Mesenchymal stem cell (in vitro differentiated cells and primary cell): ENCODE data around the gene GP9.

ENCODE experiments used
- DNase-seq: peaks from one replicate; pipeline ENCODE4 v3.0.0-alpha.2; 2013
- H2AFZ ChIP-seq: one replicate; pipeline ENCODE4 v1.6.1; 2013; ENCODE audit warnings: low read depth, mild to moderate bottlenecking, control low read depth, inconsistent platforms, low read length, moderate library complexity
- H2AK5ac ChIP-seq: 2 replicates; pipeline ENCODE4 v1.6.1; 2013; ENCODE audit warnings: low read length, moderate library complexity, mild to moderate bottlenecking, inconsistent platforms; ENCODE audit not compliant: severe bottlenecking
- H2BK120ac ChIP-seq: one replicate; pipeline ENCODE4 v1.6.1; 2013; ENCODE audit warnings: low read depth, mild to moderate bottlenecking, inconsistent platforms, low read length, moderate library complexity
- H2BK12ac ChIP-seq, 2 experiments: one replicate each; pipeline ENCODE4 v1.6.1; 2013; ENCODE audit warnings: inconsistent platforms in 2 of 2, low read length in 2 of 2, mild to moderate bottlenecking in 2 of 2, moderate library complexity in 2 of 2, control low read depth in 1 of 2
- H2BK15ac ChIP-seq: one replicate; pipeline ENCODE4 v1.6.1; 2013; ENCODE audit warnings: mild to moderate bottlenecking, low read depth, inconsistent platforms; ENCODE audit not compliant: poor library complexity, severe bottlenecking
- H2BK5ac ChIP-seq: 2 replicates; pipeline ENCODE4 v1.6.1; 2013; ENCODE audit warnings: low read depth, mild to moderate bottlenecking, low read length, control low read depth, inconsistent platforms; ENCODE audit not compliant: poor library complexity, severe bottlenecking
- H3K14ac ChIP-seq, 2 experiments: one replicate each; pipeline ENCODE4 v1.6.1; 2013; ENCODE audit warnings: inconsistent platforms in 2 of 2, low read length in 2 of 2, control low read depth in 1 of 2, mild to moderate bottlenecking in 1 of 2, moderate library complexity in 1 of 2
- H3K18ac ChIP-seq, 2 experiments: one replicate each; pipeline ENCODE4 v1.6.1; 2013; ENCODE audit warnings: inconsistent platforms in 2 of 2, low read length in 2 of 2, control low read depth in 1 of 2, low read depth in 1 of 2, mild to moderate bottlenecking in 1 of 2
- H3K23ac ChIP-seq, 2 experiments: one replicate each; pipeline ENCODE4 v1.6.1; 2013; ENCODE audit warnings: inconsistent platforms in 2 of 2, low read length in 2 of 2, mild to moderate bottlenecking in 2 of 2, moderate library complexity in 2 of 2, control low read depth in 1 of 2
- H3K27ac ChIP-seq: 2 replicates; pipeline ENCODE4 v1.5.1; 2013; ENCODE audit warnings: mild to moderate bottlenecking, moderate library complexity, low read length, control low read depth, inconsistent platforms; ENCODE audit not compliant: poor library complexity, severe bottlenecking
- H3K27me3 ChIP-seq, 2 experiments: 2 replicates each; pipeline versions ENCODE4 v1.6.1 to v1.7.0; 2013; ENCODE audit warnings: low read length in 2 of 2, mild to moderate bottlenecking in 2 of 2, moderate library complexity in 2 of 2, control low read depth in 1 of 2, inconsistent platforms in 1 of 2; ENCODE audit not compliant: control insufficient read depth in 1 of 2, insufficient read depth in 1 of 2
- H3K36me3 ChIP-seq, 2 experiments: 2 replicates each; pipeline versions ENCODE4 v1.6.1 to v1.7.0; 2013; ENCODE audit warnings: low read length in 2 of 2, control low read depth in 1 of 2, inconsistent platforms in 1 of 2, low read depth in 1 of 2, mild to moderate bottlenecking in 1 of 2; ENCODE audit not compliant: insufficient read depth in 2 of 2, control insufficient read depth in 1 of 2
- H3K4ac ChIP-seq, 2 experiments: one replicate each; pipeline ENCODE4 v1.6.1; 2013; ENCODE audit warnings: inconsistent platforms in 2 of 2, low read length in 2 of 2, mild to moderate bottlenecking in 2 of 2, moderate library complexity in 2 of 2, control low read depth in 1 of 2, low read depth in 1 of 2
- H3K4me1 ChIP-seq: 2 replicates; pipeline ENCODE4 v1.6.1; 2013; ENCODE audit warnings: low read depth, low read length, control low read depth; ENCODE audit not compliant: control insufficient read depth, insufficient read depth
- H3K4me2 ChIP-seq: 2 replicates; pipeline ENCODE4 v1.6.1; 2013; ENCODE audit warnings: low read length, mild to moderate bottlenecking, inconsistent platforms; ENCODE audit not compliant: poor library complexity, severe bottlenecking
- H3K4me3 ChIP-seq, 2 experiments: 2 replicates each; pipeline versions ENCODE4 v1.5.1 to v1.7.0; 2013; ENCODE audit warnings: low read length in 2 of 2, mild to moderate bottlenecking in 2 of 2, control low read depth in 1 of 2, low read depth in 1 of 2; ENCODE audit not compliant: insufficient read depth in 1 of 2
- H3K79me1 ChIP-seq: replicated peaks from 2 replicates; pipeline ENCODE4 v1.6.1; 2013; ENCODE audit warnings: mild to moderate bottlenecking, control low read depth, low read length, inconsistent platforms; ENCODE audit not compliant: poor library complexity, severe bottlenecking
- H3K9ac ChIP-seq: 2 replicates; pipeline ENCODE4 v1.7.0; 2013; ENCODE audit warnings: mild to moderate bottlenecking, low read length, moderate library complexity
- H3K9me3 ChIP-seq: 2 replicates; pipeline ENCODE4 v1.7.0; 2013; ENCODE audit warnings: mild to moderate bottlenecking, low read length; ENCODE audit not compliant: control insufficient read depth
- H4K8ac ChIP-seq: one replicate; pipeline ENCODE4 v1.6.1; 2013; ENCODE audit warnings: inconsistent platforms, mild to moderate bottlenecking, low read length, moderate library complexity
- H4K91ac ChIP-seq: one replicate; pipeline ENCODE4 v1.6.1; 2013; ENCODE audit warnings: mild to moderate bottlenecking, low read length, inconsistent platforms
- WGBS: methylation state at CpG from one replicate; pipeline ENCODE4 v1.1.7; 2013; ENCODE audit warnings: mixed read lengths; 5-methylcytosine and 5-hydroxymethylcytosine counted together

The GP9 gene

DNA sequence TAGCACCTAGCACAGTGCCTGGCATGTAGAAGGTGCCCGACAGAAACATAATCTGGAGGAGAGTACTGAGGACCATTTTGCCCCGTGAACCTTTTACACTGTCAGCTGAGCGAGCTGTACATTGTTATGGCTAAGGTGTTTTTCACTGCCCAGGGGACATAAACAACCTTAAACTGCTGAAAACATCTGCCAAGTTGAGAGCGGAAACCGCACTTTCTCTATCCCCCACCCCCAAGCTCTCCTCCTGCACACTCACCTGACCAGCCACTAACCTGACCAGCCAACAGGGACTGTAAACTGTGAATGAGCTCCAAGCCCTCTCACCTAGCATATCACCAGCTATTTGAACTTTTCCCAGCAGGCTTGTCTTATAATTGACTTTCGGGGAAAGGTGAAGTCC is 43.5 kb downstream of the GP9 start:
- no peak overlapping the region for H2BK5ac ChIP-seq
- H2AFZ ChIP-seq, result no peak overlapping the region
- peaks cover 23 to 33% of the 10 kb centered on the region in 2 experiments for H3K36me3 ChIP-seq
- H3K14ac ChIP-seq, result no peak overlapping the region
- H4K8ac ChIP-seq, result no peak overlapping the region
- no peak overlapping the region for H3K4me3 ChIP-seq
- no peak overlapping the region for H2BK120ac ChIP-seq
- H3K18ac ChIP-seq, result no peak overlapping the region
- no peak overlapping the region for H3K23ac ChIP-seq
- DNase-seq, result no peak
- no peak overlapping the region for H4K91ac ChIP-seq
- no peak overlapping the region for H2BK15ac ChIP-seq
- peaks cover 10% of the 10 kb centered on the region for H3K4me1 ChIP-seq
- H3K9ac ChIP-seq, result no peak overlapping the region
- H3K4me2 ChIP-seq, result no peak overlapping the region
- no peak overlapping the region for H3K27ac ChIP-seq
- no peak overlapping the region for H3K4ac ChIP-seq
- H3K9me3 ChIP-seq, result no peaks in the 10 kb centered on the region
- no peak overlapping the region for H2BK12ac ChIP-seq
- no peak overlapping the region for H2AK5ac ChIP-seq
- H3K27me3 ChIP-seq, result no peaks in the 10 kb centered on the region
- H3K79me1 ChIP-seq, result peaks cover 55% of the 10 kb centered on the region
- WGBS, result 95% methylated on average over 5 of the region's 6 CpGs

DNA sequence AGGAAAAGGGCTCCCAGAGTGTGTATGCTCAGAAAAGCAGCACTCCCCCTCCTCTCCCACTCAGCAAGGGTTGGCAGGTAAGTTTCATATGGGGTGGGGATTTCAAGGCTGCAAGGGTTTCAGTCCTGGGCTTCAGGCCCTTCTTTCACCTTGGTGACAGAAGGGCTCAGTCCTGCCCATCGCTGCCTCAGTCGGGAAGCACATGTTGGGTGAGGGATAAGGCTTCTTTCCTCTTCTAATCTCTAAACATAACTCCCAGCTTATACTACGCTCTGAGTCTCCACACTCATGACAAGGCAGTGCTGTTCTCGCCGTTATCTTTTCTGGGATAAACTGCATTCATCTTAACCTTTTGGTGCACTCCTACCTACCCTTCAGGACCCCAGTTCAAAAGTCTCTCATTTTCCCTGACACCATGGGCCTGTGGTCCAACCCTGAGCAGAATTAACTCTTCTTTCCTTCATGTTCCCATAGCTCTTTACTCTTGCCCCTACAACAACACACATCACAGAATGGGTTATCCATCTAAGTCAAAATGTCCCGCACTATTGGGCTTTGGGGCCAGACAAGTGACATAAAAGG is 44.0 kb downstream of the GP9 start:
- Histone ChIP-seq H4K8ac (no peak overlapping the region), H3K23ac (no peak overlapping the region), H4K91ac (no peak overlapping the region), H2AFZ (no peak overlapping the region), H2BK120ac (no peak overlapping the region), H2BK15ac (no peak overlapping the region), H2BK12ac (no peak overlapping the region), H3K4me1 (peaks cover 10% of the 10 kb centered on the region), H3K18ac (no peak overlapping the region), H3K14ac (no peak overlapping the region), H3K27ac (no peak overlapping the region), H3K4me3 (no peak overlapping the region), H2BK5ac (no peak overlapping the region), H3K27me3 (no peaks in the 10 kb centered on the region), H3K79me1 (peaks cover 55% of the 10 kb centered on the region), H2AK5ac (no peak overlapping the region), H3K9me3 (no peaks in the 10 kb centered on the region), H3K4me2 (no peak overlapping the region), H3K4ac (no peak overlapping the region), H3K36me3 (peaks cover 23 to 33% of the 10 kb centered on the region in 2 experiments), H3K9ac (no peak overlapping the region)
- no peak for DNase-seq
- WGBS, result 95% methylated on average over 6 of the region's 6 CpGs

DNA sequence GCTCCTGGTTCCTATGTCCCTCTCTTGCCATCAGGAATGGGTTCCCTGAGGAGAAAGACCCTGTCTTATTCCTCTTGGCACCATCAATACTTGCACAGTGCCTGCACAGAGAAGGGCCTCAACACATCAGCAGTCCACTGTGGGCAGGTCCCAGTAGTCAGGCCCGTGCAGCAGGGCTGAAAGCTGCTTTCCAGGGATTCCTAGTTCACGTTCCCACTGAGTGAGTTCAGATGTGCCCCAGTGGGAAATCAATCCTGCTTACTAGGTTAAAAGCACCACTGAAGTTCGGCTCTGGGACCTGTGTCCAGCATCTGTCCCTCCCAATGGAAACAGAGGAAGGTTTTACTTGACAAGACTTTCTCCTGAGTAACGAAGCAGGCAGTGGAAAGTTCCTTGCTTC is 45.3 kb downstream of the GP9 start:
- Histone ChIP-seq H3K4me2 (no peak overlapping the region), H3K23ac (no peak overlapping the region), H3K27me3 (no peaks in the 10 kb centered on the region), H2AFZ (no peak overlapping the region), H3K4ac (no peak overlapping the region), H3K36me3 (peaks cover 22 to 34% of the 10 kb centered on the region in 2 experiments), H4K91ac (no peak overlapping the region), H3K4me3 (no peak overlapping the region), H3K9ac (no peak overlapping the region), H3K4me1 (peaks cover 10% of the 10 kb centered on the region), H2AK5ac (no peak overlapping the region), H2BK15ac (no peak overlapping the region), H3K9me3 (no peaks in the 10 kb centered on the region), H2BK12ac (no peak overlapping the region), H4K8ac (no peak overlapping the region), H3K79me1 (peaks cover 54% of the 10 kb centered on the region), H2BK5ac (no peak overlapping the region), H3K14ac (no peak overlapping the region), H3K27ac (no peak overlapping the region), H2BK120ac (no peak overlapping the region), H3K18ac (no peak overlapping the region)
- DNase-seq, result no peak
- 92% methylated on average over 4 of the region's 4 CpGs for WGBS

DNA sequence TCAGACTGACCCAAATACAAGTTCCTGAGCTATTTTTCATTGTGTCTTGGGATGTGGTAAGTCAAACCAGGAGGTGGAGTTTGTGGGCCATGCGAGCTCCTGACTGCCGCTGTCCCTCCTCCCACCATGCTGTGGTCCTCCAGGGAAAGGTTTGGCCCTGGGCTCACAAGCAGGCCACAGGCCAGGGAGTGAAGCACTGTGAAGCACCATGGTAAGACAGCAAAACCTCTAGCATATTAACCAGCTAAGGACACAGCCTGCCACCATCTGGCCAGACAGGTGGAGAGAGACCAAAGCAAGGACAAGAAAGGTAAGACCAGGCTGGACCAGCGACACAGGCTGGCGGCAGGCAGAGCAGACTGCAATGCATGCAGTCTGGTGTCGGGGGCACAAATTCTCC is 45.7 kb downstream of the GP9 start:
- no peaks in the 10 kb centered on the region for H3K9me3 ChIP-seq
- no peak for DNase-seq
- no peak overlapping the region for H2BK15ac ChIP-seq
- H3K23ac ChIP-seq, result peak overlapping the region in 1 of 2 experiments; percentile 23
- WGBS, result 93% methylated on average over 5 of the region's 5 CpGs
- no peak overlapping the region for H3K27ac ChIP-seq
- H2BK5ac ChIP-seq, result no peak overlapping the region
- peaks cover 55% of the 10 kb centered on the region for H3K79me1 ChIP-seq
- H3K36me3 ChIP-seq, result peaks cover 22 to 36% of the 10 kb centered on the region in 2 experiments
- H3K9ac ChIP-seq, result no peak overlapping the region
- H4K8ac ChIP-seq, result no peak overlapping the region
- no peak overlapping the region for H2AFZ ChIP-seq
- H3K4me3 ChIP-seq, result no peak overlapping the region
- H3K4ac ChIP-seq, result no peak overlapping the region
- H4K91ac ChIP-seq, result no peak overlapping the region
- peaks cover 10% of the 10 kb centered on the region for H3K4me1 ChIP-seq
- H3K4me2 ChIP-seq, result no peak overlapping the region
- H2BK120ac ChIP-seq, result no peak overlapping the region
- H2BK12ac ChIP-seq, result no peak overlapping the region
- H3K18ac ChIP-seq, result no peak overlapping the region
- no peak overlapping the region for H2AK5ac ChIP-seq
- no peak overlapping the region for H3K14ac ChIP-seq
- no peaks in the 10 kb centered on the region for H3K27me3 ChIP-seq
